Mucosa of gallbladder (tissue), 1 donor: Measurements from ENCODE around the gene SHC3. TPM values are rescaled to one million over a fixed set of nuclear protein-coding genes. Genes with fewer than 3 reads are reported as not detected.
"Not testable (repeated sequence)": the region's sequence is repeated elsewhere in the genome, so short reads cannot be mapped to it uniquely, and the experiment has no call there.

Experiments
- DNase-seq: peaks from one replicate; pipeline ENCODE4 v3.0.0-alpha.2; 2020; ENCODE audit warnings: low spot score
- total RNA-seq: library from RNA; stranded (reverse); gene quantifications from one replicate; pipeline ENCODE4 v1.2.1, GENCODE V29; 2021
- donor health status: DM: no; HTN: no; CAD: no.

Gene SHC3
- total RNA-seq: 1.7 TPM

GRCh38 chr9:89177944-89178829 lies at the start of gene SHC3:
Gene SHC3, minus strand, starts transcription at chr9:89178818. Its CDS starts 358 bp downstream, at chr9:89178460.
- no peak for DNase-seq

GRCh38 chr9:89225991-89226471 lies 47.4 kb upstream of the SHC3 start:
- peak; percentile 38 for DNase-seq

GRCh38 chr9:89225587-89225986 lies 47.0 kb upstream of the SHC3 start:
- DNase-seq: peak; percentile 43

- DNase-seq: no peak
These were observed 46.4 kb upstream of the SHC3 start for GRCh38 chr9:89225036-89225435.

- no peak for DNase-seq
These were observed 46.0 kb upstream of the SHC3 start for GRCh38 chr9:89224633-89225032.

GRCh38 chr9:89223396-89223977 lies 44.9 kb upstream of the SHC3 start:
- no peak for DNase-seq

GRCh38 chr9:89219637-89220036 lies 41.0 kb upstream of the SHC3 start:
- DNase-seq: no peak

- no peak for DNase-seq
These were observed 39.7 kb upstream of the SHC3 start for GRCh38 chr9:89218040-89218928.

- DNase-seq: no peak
These were observed 36.7 kb upstream of the SHC3 start for GRCh38 chr9:89215342-89215741.

- DNase-seq: no peak
These were observed 34.8 kb upstream of the SHC3 start for GRCh38 chr9:89213396-89213880.

GRCh38 chr9:89212171-89212570 lies 33.6 kb upstream of the SHC3 start:
- no peak for DNase-seq

GRCh38 chr9:89209311-89209710 lies 30.7 kb upstream of the SHC3 start:
- DNase-seq: not testable (repeated sequence)

GRCh38 chr9:89207026-89207425 lies 28.4 kb upstream of the SHC3 start:
- no peak for DNase-seq

- DNase-seq: no peak
These were observed 26.2 kb upstream of the SHC3 start for GRCh38 chr9:89204801-89205200.

GRCh38 chr9:89195131-89195797 lies 16.6 kb upstream of the SHC3 start:
- DNase-seq: no peak

GRCh38 chr9:89194421-89195130 lies 16.0 kb upstream of the SHC3 start:
- DNase-seq: no peak

GRCh38 chr9:89191004-89191403 lies 12.4 kb upstream of the SHC3 start:
- no peak for DNase-seq

- no peak for DNase-seq
These were observed 10.6 kb upstream of the SHC3 start for GRCh38 chr9:89189215-89189614.

- DNase-seq: no peak
These were observed 9.3 kb upstream of the SHC3 start for GRCh38 chr9:89187950-89188349.

GRCh38 chr9:89187541-89187940 lies 8.9 kb upstream of the SHC3 start:
- no peak for DNase-seq

- no peak for DNase-seq
These were observed 8.3 kb upstream of the SHC3 start for GRCh38 chr9:89186960-89187359.
